GM18505 (cell line): ENCODE data around the gene CD164.

Experiments
- ATAC-seq: cut with Tn5 transposase; IDR thresholded peaks from one replicate; pipeline ENCODE4 v1.9.1; 2021; ENCODE audit not compliant: unreplicated experiment
- POLR2A ChIP-seq: IDR thresholded peaks from 4 replicates; pipeline ENCODE4 v1.6.1; 2011; ENCODE audit warnings: borderline replicate concordance; ENCODE audit not compliant: insufficient read depth, insufficient read length; ENCODE audit errors: extremely low read depth

CD164 gene

DNA sequence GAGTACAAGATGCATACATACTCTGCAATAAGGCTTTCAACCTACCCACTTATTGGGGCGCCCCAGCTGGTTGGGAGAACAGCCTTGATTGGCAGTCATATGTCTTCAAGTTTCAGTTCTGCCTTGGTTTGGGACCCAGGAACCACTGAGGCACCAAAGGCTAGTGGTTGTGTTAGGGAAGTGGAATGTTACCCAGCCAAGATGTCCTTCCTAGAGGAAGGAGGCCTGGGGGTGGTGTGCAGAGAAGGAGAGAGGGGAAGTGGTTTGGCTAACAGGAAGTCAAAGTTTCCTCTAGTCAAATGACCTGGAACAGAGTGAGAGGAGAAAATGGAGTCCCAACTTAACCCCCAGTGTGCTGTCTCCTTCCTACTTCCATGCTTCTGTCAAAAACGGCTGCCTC, 59.4 kb downstream of the CD164 start:
- no peak for TF ChIP-seq POLR2A
- no peak for ATAC-seq

DNA sequence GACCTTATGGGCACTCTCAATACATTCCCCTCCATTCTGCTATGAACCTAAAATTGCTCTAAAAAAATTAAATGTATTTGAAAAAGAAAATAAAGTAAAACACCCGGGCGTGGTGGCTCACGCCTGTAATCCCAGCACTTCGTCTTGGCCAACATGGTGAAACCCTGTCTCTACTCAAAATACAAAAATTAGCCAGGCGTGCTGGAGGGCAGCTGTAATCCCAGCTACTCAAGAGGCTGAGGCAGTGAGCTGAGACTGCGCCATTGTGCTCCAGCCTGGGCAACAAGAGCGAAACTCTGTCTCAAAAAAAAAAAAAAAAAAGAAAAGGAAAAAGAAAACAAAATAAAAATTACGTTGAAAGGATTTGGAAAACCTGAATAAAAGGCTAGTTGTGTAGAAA, 60.5 kb downstream of the CD164 start:
- no peak for ATAC-seq
- no peak for TF ChIP-seq POLR2A

DNA sequence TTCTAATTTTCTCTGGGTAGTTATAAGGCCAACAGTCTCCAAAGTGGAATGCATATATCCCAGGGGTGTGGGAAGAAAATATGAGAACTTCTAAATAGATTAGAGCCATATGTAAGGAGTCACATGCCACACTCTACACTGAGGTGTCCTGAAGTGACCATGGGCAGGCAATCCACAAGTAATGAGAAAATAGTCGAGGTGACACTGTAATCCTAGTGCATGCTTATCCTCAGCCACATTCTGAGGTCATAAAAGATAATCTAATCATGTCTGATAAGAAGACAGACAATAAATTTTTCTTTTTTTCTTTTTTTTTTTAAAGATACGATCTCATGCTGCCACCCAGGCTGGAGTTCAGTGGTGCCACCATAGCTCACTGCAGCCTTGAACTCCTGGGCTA, 62.2 kb downstream of the CD164 start:
- no peak for ATAC-seq

DNA sequence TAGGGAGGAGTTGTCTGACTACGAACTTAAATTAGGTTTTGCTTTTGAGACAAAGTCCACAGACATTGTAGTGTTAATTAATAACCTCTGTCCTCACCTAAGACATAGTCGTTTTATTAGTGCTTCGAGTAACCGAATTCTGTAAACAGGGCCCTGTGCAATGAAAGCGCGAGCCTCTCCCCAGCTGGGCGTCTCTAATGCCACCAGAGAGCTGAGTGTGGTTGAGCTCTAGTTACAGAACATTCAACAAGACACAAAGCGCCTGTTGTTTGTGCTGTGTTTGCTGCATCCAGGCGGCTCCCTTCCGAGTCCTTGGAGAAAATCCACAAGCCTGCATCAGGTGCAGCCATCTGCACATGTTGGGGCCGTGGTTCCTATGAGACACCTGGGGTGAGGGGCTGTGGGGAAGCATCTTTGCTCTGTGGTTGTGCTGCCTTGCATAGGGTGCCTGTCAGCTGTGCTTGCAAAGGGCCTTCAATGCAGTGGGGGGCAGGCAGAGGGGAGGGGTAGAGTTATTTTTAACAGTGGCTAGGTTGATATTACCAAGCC, 63.9 kb downstream of the CD164 start:
- TF ChIP-seq POLR2A: no peak
- no peak for ATAC-seq

More for the DNA sequence above, 62.2 kb downstream of the CD164 start:
- no peak for TF ChIP-seq POLR2A

DNA sequence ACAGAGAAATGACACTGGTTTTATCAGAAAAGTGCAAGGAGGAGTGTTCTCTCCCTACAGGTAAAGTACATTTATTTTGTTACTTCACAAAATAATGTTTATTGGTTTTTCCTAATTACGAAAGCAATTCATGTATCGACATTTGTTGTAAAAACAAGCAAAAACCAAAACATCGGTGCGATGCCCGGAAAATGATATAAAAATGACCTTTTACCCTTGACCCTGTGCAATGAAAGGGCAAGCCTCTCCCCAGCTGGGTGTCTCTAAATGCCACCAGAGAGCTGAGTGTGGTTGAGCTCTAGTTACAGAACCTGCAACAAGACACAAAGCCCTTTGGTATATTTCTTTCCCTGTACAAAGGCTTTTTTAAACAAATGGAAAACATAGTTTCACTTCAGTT, 65.4 kb downstream of the CD164 start:
- ATAC-seq: no peak
- no peak for TF ChIP-seq POLR2A
